Astrocyte of the spinal cord (primary cell): ENCODE data around the gene THAP10.
"Not testable (repeated sequence)": the region's sequence is repeated elsewhere in the genome, so short reads cannot be mapped to it uniquely, and the experiment has no call there.

Experiments
- DNase-seq: peaks from one replicate; pipeline ENCODE4 v3.0.0; 2011; ENCODE audit warnings: low read depth, low spot score
- H3K4me3 ChIP-seq: 2 replicates; pipeline ENCODE4 v1.5.1; 2011; ENCODE audit warnings: low read depth, mild to moderate bottlenecking, low read length, moderate library complexity
- CTCF ChIP-seq: IDR thresholded peaks from 2 replicates; pipeline ENCODE4 v1.5.1; 2012; ENCODE audit warnings: low read depth, mild to moderate bottlenecking, low read length, inconsistent platforms
- in situ Hi-C: cut with HindIII; loops from 2 replicates; pipeline ENCODE4 v1.10.0; 2017; ENCODE audit warnings: low sequenced_read_pairs

The THAP10 gene

GRCh38 chr15:70880781-70881180 is 11.5 kb downstream of the THAP10 start:
- H3K4me3 ChIP-seq = no peak overlapping the region
- in situ Hi-C loops = no loop called here
- no peak for DNase-seq
- no peak for TF ChIP-seq CTCF

GRCh38 chr15:70879401-70879800 is 12.8 kb downstream of the THAP10 start:
- DNase-seq = peak; percentile 79

GRCh38 chr15:70876683-70877082 is 15.6 kb downstream of the THAP10 start:
- TF ChIP-seq CTCF = no peak
- DNase-seq = no peak
- no peak overlapping the region for H3K4me3 ChIP-seq
- in situ Hi-C loops = no loop called here

More at GRCh38 chr15:70879401-70879800, 12.8 kb downstream of the THAP10 start:
- no peak for TF ChIP-seq CTCF
- H3K4me3 ChIP-seq = no peak overlapping the region
- in situ Hi-C loops = no loop called here

GRCh38 chr15:70876011-70876410 is 16.2 kb downstream of the THAP10 start:
- H3K4me3 ChIP-seq = no peak overlapping the region
- in situ Hi-C loops = no loop called here
- DNase-seq = no peak
- no peak for TF ChIP-seq CTCF

GRCh38 chr15:70875001-70875782 is 17.0 kb downstream of the THAP10 start:
- in situ Hi-C loops = no loop called here
- DNase-seq = peak; percentile 58
- TF ChIP-seq CTCF = peak; percentile 71
- H3K4me3 ChIP-seq = no peak overlapping the region

GRCh38 chr15:70873232-70874054 is 18.8 kb downstream of the THAP10 start:
- TF ChIP-seq CTCF = no peak
- DNase-seq = no peak
- in situ Hi-C loops = no loop called here
- H3K4me3 ChIP-seq = no peak overlapping the region

GRCh38 chr15:70871490-70871889 is 20.7 kb downstream of the THAP10 start:
- DNase-seq, in situ Hi-C loops, H3K4me3 ChIP-seq: not testable (repeated sequence)
